ENCODE results near the gene PPFIA1. TPM values are rescaled to one million over a fixed set of nuclear protein-coding genes. Genes with fewer than 3 reads are reported as not detected.

PPFIA1 gene
- total and polyA plus RNA-seq, 2 of the 8 experiments (the other 6 are each of a cell fraction or from before 2014, with no cell fraction given) = 44.3 to 73.5 TPM

GRCh38 chr11:70364745-70365543 is 94.5 kb downstream of the PPFIA1 start:
- no peak overlapping the region for H2BK5ac ChIP-seq (ENCODE audit: low read depth, low read length)
- no peak overlapping the region for H4K91ac ChIP-seq (replicated peaks; ENCODE audit: insufficient read length, low read length)
- H2BK120ac ChIP-seq (replicated peaks; ENCODE audit: low read depth, low read length) = no peak overlapping the region
- H2AFZ ChIP-seq (ENCODE audit: low read length) = no peak overlapping the region
- FAIRE-seq (no peak), DNase-seq (ENCODE audit: low read depth in 1 of 2, low spot score in 2 of 2) (peak in 1 of 2 experiments; percentile 20)
- peaks cover 13 to 68% (median 32%) of the 10 kb centered on the region in 4 experiments; a peak in 7 of 8 replicates for H3K36me3 ChIP-seq (ENCODE audit: control insufficient read depth in 2 of 4, insufficient read depth in 4 of 4, low read length in 3 of 4)
- no peak overlapping the region for H2BK15ac ChIP-seq (ENCODE audit: low read length)
- H3K4me1 ChIP-seq (replicated peaks in 1 of 4; ENCODE audit: control insufficient read depth in 3 of 4, insufficient read depth in 4 of 4, low read length in 3 of 4) = no peaks in the 10 kb centered on the region
- H2BK12ac ChIP-seq (ENCODE audit: low read depth, low read length) = no peak overlapping the region
- H4K20me1 ChIP-seq (replicated peaks in 1 of 2; ENCODE audit: control insufficient read depth in 1 of 2, insufficient read depth in 2 of 2, low read length in 2 of 2) = peaks cover 4 to 6% of the 10 kb centered on the region in 2 experiments
- H3K18ac ChIP-seq (ENCODE audit: extremely low read depth, low read length) = no peak overlapping the region
- no peak overlapping the region for H2BK20ac ChIP-seq (ENCODE audit: low read length)
- H3K4me3 ChIP-seq (ENCODE audit: extremely low read depth in 1 of 4, insufficient read depth in 2 of 4, low read depth in 3 of 4, low read length in 4 of 4) = no peak overlapping the region
- no peak overlapping the region for H3K4ac ChIP-seq (replicated peaks; ENCODE audit: insufficient read length, low read depth, low read length)
- H3K27ac ChIP-seq (ENCODE audit: low read depth, low read length) = no peak overlapping the region
- no peaks in the 10 kb centered on the region for H3K79me1 ChIP-seq (ENCODE audit: low read depth, low read length)
- no peak overlapping the region for H3K9ac ChIP-seq (replicated peaks in 1 of 4; ENCODE audit: extremely low read depth in 1 of 4, low read depth in 3 of 4, low read length in 3 of 4)
- no peak overlapping the region for H2AK5ac ChIP-seq (ENCODE audit: low read depth, low read length)
- no peak overlapping the region for H3K4me2 ChIP-seq (ENCODE audit: insufficient read depth in 1 of 2, low read depth in 2 of 2, low read length in 2 of 2)
- H4K8ac ChIP-seq (ENCODE audit: extremely low read depth, insufficient read depth, low read length) = no peak overlapping the region
- H4K5ac ChIP-seq (ENCODE audit: insufficient read length, low read depth, low read length) = no peak overlapping the region
- H3K27me3 ChIP-seq (replicated peaks in 1 of 4; ENCODE audit: control insufficient read depth in 3 of 4, extremely low read depth in 1 of 4, insufficient read depth in 3 of 4, low read length in 3 of 4) = no peaks in the 10 kb centered on the region
- H3K23ac ChIP-seq (ENCODE audit: insufficient read length) = no peak overlapping the region
- no peak overlapping the region for H3K14ac ChIP-seq (ENCODE audit: insufficient read length)
- no peaks in the 10 kb centered on the region for H3K9me3 ChIP-seq (ENCODE audit: insufficient read depth in 2 of 2, low read depth in 1 of 2, low read length in 1 of 2)
- ChIA-PET CTCF (ENCODE audit: partially characterized antibody) (interaction anchor here (0.7 to 1.1 kb wide), 3 partner anchors 14 to 411 kb away, joined by 3 read pairs; no protein-coding TSS in a partner anchor), POLR2A (ENCODE audit: partially characterized antibody) (no interaction called here)
- 97% methylated on average over 24 of the region's 25 CpGs; no CpG with 5 or more reads in 1 of the 2 experiments for WGBS, 2 experiments (ENCODE audit: extremely low coverage in 1 of 2, insufficient coverage in 1 of 2, insufficient read length in 1 of 2, insufficient replicate concordance in 2 of 2, low coverage in 1 of 2, low lambda C conversion rate in 2 of 2, missing lambda C conversion rate in 1 of 2)
- H3K56ac ChIP-seq (replicated peaks; ENCODE audit: insufficient read length, low read depth, low read length) = no peak overlapping the region
- no peaks in the 10 kb centered on the region for H3K79me2 ChIP-seq (ENCODE audit: control insufficient read depth in 1 of 2, insufficient read depth in 2 of 2, low read length in 2 of 2)
- H3K23me2 ChIP-seq (ENCODE audit: low read depth, low read length) = no peaks in the 10 kb centered on the region
- TF ChIP-seq SIN3A (conservative IDR thresholded peaks at IDR 0.05 in 1 of 2, IDR thresholded peaks at IDR 0.05 in 1 of 2; ENCODE audit: low read depth in 1 of 2, low read length in 2 of 2) (no peak), SP2 (IDR thresholded peaks at IDR 0.05; ENCODE audit: low read length) (no peak), YY1 (IDR thresholded peaks at IDR 0.05; ENCODE audit: low read depth, low read length) (no peak), USF2 (IDR thresholded peaks at IDR 0.05; ENCODE audit: low read length) (no peak), TCF12 (IDR thresholded peaks at IDR 0.05; ENCODE audit: low read depth, low read length) (no peak), ATF2 (IDR thresholded peaks at IDR 0.05; ENCODE audit: low read length) (no peak), SIX5 (IDR thresholded peaks at IDR 0.05; ENCODE audit: low read depth, low read length) (no peak), JUN (IDR thresholded peaks at IDR 0.05; ENCODE audit: low read depth, low read length) (no peak), CBX8 (IDR thresholded peaks at IDR 0.05; ENCODE audit: borderline replicate concordance, low read depth, low read length) (no peak)

Measured in H1 (cell line).